GM15510 (cell line): ENCODE measurements around the gene GDNF.

Source experiments
- POLR2A ChIP-seq: IDR thresholded peaks from 3 replicates; pipeline ENCODE4 v1.6.1; 2011; ENCODE audit warnings: borderline replicate concordance; ENCODE audit not compliant: insufficient read length; ENCODE audit errors: extremely low read depth

The GDNF gene

GRCh38 chr5:37807621-37808301 is 32.1 kb downstream of the GDNF start:
- no peak for TF ChIP-seq POLR2A

- no peak for TF ChIP-seq POLR2A
These were observed 32.8 kb downstream of the GDNF start for GRCh38 chr5:37807015-37807414.

- TF ChIP-seq POLR2A = no peak
These were observed 33.4 kb downstream of the GDNF start for GRCh38 chr5:37806476-37806875.

- no peak for TF ChIP-seq POLR2A
These were observed 33.8 kb downstream of the GDNF start for GRCh38 chr5:37806016-37806415.

GRCh38 chr5:37804401-37804800 is 35.4 kb downstream of the GDNF start:
- no peak for TF ChIP-seq POLR2A

GRCh38 chr5:37803487-37803886 is 36.4 kb downstream of the GDNF start:
- no peak for TF ChIP-seq POLR2A

GRCh38 chr5:37801521-37801920 is 38.3 kb downstream of the GDNF start:
- TF ChIP-seq POLR2A = no peak

GRCh38 chr5:37799865-37800421 is 39.9 kb downstream of the GDNF start:
- TF ChIP-seq POLR2A = no peak

GRCh38 chr5:37792975-37793631 is 46.7 kb downstream of the GDNF start:
- TF ChIP-seq POLR2A = no peak

GRCh38 chr5:37791321-37791720 is 48.5 kb downstream of the GDNF start:
- TF ChIP-seq POLR2A = no peak

GRCh38 chr5:37789991-37790390 is 49.9 kb downstream of the GDNF start:
- TF ChIP-seq POLR2A = no peak

- no peak for TF ChIP-seq POLR2A
These were observed 52.1 kb downstream of the GDNF start for GRCh38 chr5:37787742-37788141.

- TF ChIP-seq POLR2A = no peak
These were observed 52.9 kb downstream of the GDNF start for GRCh38 chr5:37786862-37787519.

GRCh38 chr5:37786416-37786815 is 53.4 kb downstream of the GDNF start:
- TF ChIP-seq POLR2A = no peak

GRCh38 chr5:37777432-37778130 is 62.3 kb downstream of the GDNF start:
- no peak for TF ChIP-seq POLR2A
